PC-3 (cell line): ENCODE measurements around the gene PRRX1. TPM values are rescaled to one million over a fixed set of nuclear protein-coding genes. Genes with fewer than 3 reads are reported as not detected.

Source experiments
- ATAC-seq: fragments of 200-7000 bp; cut with Tn5 transposase; 2 replicates; pipeline ENCODE4 v1.9.1; 2020; ENCODE audit warnings: mild to moderate bottlenecking, moderate library complexity
- BruUV-seq: library from RNA; stranded (reverse); fragments of 400-500 nt; replicated peaks from 2 replicates; lab custom pipeline; 2021; lab: Mats Ljungman, UMichigan
- CTCF ChIA-PET: fragments of 300-600 bp; sonication (Branson Sonifier 250); formaldehyde crosslinking; loops from one replicate; lab custom pipeline; 2022; ENCODE audit warnings: antibody characterized with exemption; lab: Charles Lee
- POLR2A ChIA-PET: fragments of 300-600 bp; sonication (Branson Sonifier 250); formaldehyde crosslinking; loops from one replicate; lab custom pipeline; 2022; ENCODE audit warnings: antibody characterized with exemption; ENCODE audit not compliant: unreplicated experiment; lab: Charles Lee
- DNase-seq: peaks from one replicate; pipeline ENCODE4 v3.0.0-alpha.2; 2015
- H2AFZ ChIP-seq: fragments of 300-600 bp; sonication (generic); 2 replicates; pipeline ENCODE4 v1.6.0; 2016; ENCODE audit warnings: antibody characterized with exemption, low read length
- H3F3A ChIP-seq: fragments of 300-600 bp; sonication (generic); one replicate; pipeline ENCODE4 v1.6.0; 2017; ENCODE audit warnings: antibody characterized with exemption, low read length, control low read depth, mild to moderate bottlenecking; ENCODE audit not compliant: unreplicated experiment
- H3K27ac ChIP-seq: fragments of 300-600 bp; sonication (generic); 2 replicates; pipeline ENCODE4 v1.5.1; 2016; ENCODE audit warnings: mild to moderate bottlenecking, low read length
- H3K27me3 ChIP-seq: fragments of 300-600 bp; sonication (generic); 2 replicates; pipeline ENCODE4 v1.6.1; 2016; ENCODE audit warnings: low read length, mixed read lengths
- H3K36me3 ChIP-seq: fragments of 300-600 bp; sonication (generic); 2 replicates; pipeline ENCODE4 v1.6.1; 2016; ENCODE audit warnings: low read depth, mixed run types, low read length, mixed read lengths
- H3K4me1 ChIP-seq: fragments of 300-600 bp; sonication (generic); 2 replicates; pipeline ENCODE4 v1.5.1; 2016; ENCODE audit warnings: low read length; ENCODE audit not compliant: insufficient read depth
- H3K4me2 ChIP-seq: fragments of 300-600 bp; sonication (generic); 2 replicates; pipeline ENCODE4 v1.6.0; 2016; ENCODE audit warnings: low read length
- H3K4me3 ChIP-seq: fragments of 300-600 bp; sonication (generic); 2 replicates; pipeline ENCODE4 v1.5.1; 2016; ENCODE audit warnings: mild to moderate bottlenecking, low read length, mixed read lengths
- H3K79me2 ChIP-seq: fragments of 300-600 bp; sonication (generic); 2 replicates; pipeline ENCODE4 v1.6.1; 2017; ENCODE audit warnings: low read length, mixed read lengths
- H3K9ac ChIP-seq: fragments of 300-600 bp; sonication (generic); 2 replicates; pipeline ENCODE4 v1.6.0; 2016; ENCODE audit warnings: mild to moderate bottlenecking, low read length
- H3K9me2 ChIP-seq: fragments of 300-600 bp; sonication (generic); replicated peaks from 2 replicates; pipeline ENCODE4 v1.6.1; 2016; ENCODE audit warnings: mixed run types, low read length, mixed read lengths
- H3K9me3 ChIP-seq: fragments of 300-600 bp; sonication (generic); 2 replicates; pipeline ENCODE4 v1.6.1; 2016; ENCODE audit warnings: low read length, mixed read lengths
- H4K20me1 ChIP-seq: fragments of 300-600 bp; sonication (generic); 2 replicates; pipeline ENCODE4 v1.6.1; 2016; ENCODE audit warnings: low read length, mixed read lengths
- CTCF ChIP-seq: fragments of 300-600 bp; sonication (generic); conservative IDR thresholded peaks from 2 replicates; pipeline ENCODE4 v1.5.1; 2017; ENCODE audit warnings: antibody characterized with exemption, low read depth, mild to moderate bottlenecking, low read length
- EZH2 ChIP-seq: fragments of 300-600 bp; sonication (generic); IDR thresholded peaks from one replicate; pipeline ENCODE4 v1.6.1; 2017; ENCODE audit warnings: antibody characterized with exemption, mild to moderate bottlenecking, low read length; ENCODE audit not compliant: unreplicated experiment
- EZH2phosphoT487 ChIP-seq: fragments of 300-600 bp; sonication (generic); IDR thresholded peaks from 2 replicates; pipeline ENCODE4 v1.6.1; 2018; ENCODE audit warnings: mild to moderate bottlenecking, antibody characterized with exemption, low read length, borderline replicate concordance
- intact Hi-C: fragments of 100-400 bp; cut with micrococcal nuclease; formaldehyde crosslinking; loops from 2 replicates; pipeline ENCODE4 v1.9.0; 2023
- total RNA-seq: library from RNA; depleted of rRNA; stranded (reverse); fragments of >200 nt; gene quantifications from 2 replicates; pipeline ENCODE4 v1.2.3, GENCODE V29; 2014

The PRRX1 gene
- total RNA-seq, 1 experiment from 2014 or later, result not detected

- H3K9me3 ChIP-seq, result no peaks in the 10 kb centered on the region
- TF ChIP-seq EZH2phosphoT487, result no peak
- no peak for TF ChIP-seq CTCF
- TF ChIP-seq EZH2, result no peak
- CTCF ChIA-PET, result no interaction called here
These were observed 2.9 kb upstream of the PRRX1 start for GRCh38 chr1:170660871-170661645.

GRCh38 chr1:170661646-170662411, 2.1 kb upstream of the PRRX1 start:
- ATAC-seq (no peak), DNase-seq (no peak)
- intact Hi-C loops, result no loop called here
- H3K4me2 ChIP-seq, result peak overlapping the region; percentile 74
- H2AFZ ChIP-seq, result peak overlapping the region; percentile 61; the same call in 1 of the 2 replicates
- no peak overlapping the region for H3K9ac ChIP-seq
- no peaks in the 10 kb centered on the region for H3K79me2 ChIP-seq
- no peaks in the 10 kb centered on the region for H3K9me3 ChIP-seq
- ChIA-PET POLR2A (no interaction called here), CTCF (no interaction called here)
- H3K27ac ChIP-seq, result no peak overlapping the region
- TF ChIP-seq EZH2, result no peak
- TF ChIP-seq CTCF, result no peak
- TF ChIP-seq EZH2phosphoT487, result no peak
- no peaks in the 10 kb centered on the region for H3K9me2 ChIP-seq
- no peaks in the 10 kb centered on the region for H3F3A ChIP-seq
- no TSS peak for BruUV-seq
- no peaks in the 10 kb centered on the region for H3K4me1 ChIP-seq
- no peaks in the 10 kb centered on the region for H3K36me3 ChIP-seq
- peak overlapping the region; percentile 57 for H3K4me3 ChIP-seq
- H3K27me3 ChIP-seq, result no peaks in the 10 kb centered on the region
- H4K20me1 ChIP-seq, result no peaks in the 10 kb centered on the region

More at GRCh38 chr1:170660871-170661645, 2.9 kb upstream of the PRRX1 start:
- no peak overlapping the region for H3K4me3 ChIP-seq
- intact Hi-C loops, result no loop called here
- DNase-seq (no peak), ATAC-seq (no peak)
- H3K27ac ChIP-seq, result no peak overlapping the region
- H3K9me2 ChIP-seq, result no peaks in the 10 kb centered on the region
- H3F3A ChIP-seq, result no peaks in the 10 kb centered on the region
- H3K79me2 ChIP-seq, result no peaks in the 10 kb centered on the region
- no peaks in the 10 kb centered on the region for H4K20me1 ChIP-seq
- POLR2A ChIA-PET, result no interaction called here
- H3K36me3 ChIP-seq, result no peaks in the 10 kb centered on the region
- H3K4me2 ChIP-seq, result no peak overlapping the region
- H2AFZ ChIP-seq, result no peak overlapping the region
- H3K4me1 ChIP-seq, result no peaks in the 10 kb centered on the region
- no TSS peak for BruUV-seq
- no peak overlapping the region for H3K9ac ChIP-seq
- no peaks in the 10 kb centered on the region for H3K27me3 ChIP-seq
